Measurements from ENCODE around the gene MTERF2. TPM values are rescaled to one million over a fixed set of nuclear protein-coding genes. Genes with fewer than 3 reads are reported as not detected.

Gene MTERF2
- total RNA-seq, 1 donor from 2014 or later, result 2.3 TPM

GRCh38 chr12:106982229-106982628 lies 4.7 kb downstream of the MTERF2 start:
- H3K4me1 Mint-ChIP-seq (ENCODE audit: low read depth), result peaks cover 30% of the 10 kb centered on the region
- H3K36me3 Mint-ChIP-seq (ENCODE audit: low read depth), result peaks cover 28% of the 10 kb centered on the region
- H3K27ac Mint-ChIP-seq, result no peak overlapping the region

GRCh38 chr12:106981788-106982187 lies 5.2 kb downstream of the MTERF2 start:
- Mint-ChIP-seq H3K27me3 (ENCODE audit: low read depth) (no peaks in the 10 kb centered on the region), H3K4me1 (ENCODE audit: low read depth) (peaks cover 30% of the 10 kb centered on the region), H3K4me3 (ENCODE audit: low read depth) (no peak overlapping the region), H3K27ac (no peak overlapping the region), H3K9me3 (peaks cover 8% of the 10 kb centered on the region), H3K36me3 (ENCODE audit: low read depth) (peaks cover 28% of the 10 kb centered on the region)
- intact Hi-C loops (cut with micrococcal nuclease), result no loop called here
- DNase-seq (ENCODE audit: low spot score), result no peak

More at GRCh38 chr12:106982229-106982628, 4.7 kb downstream of the MTERF2 start:
- no peaks in the 10 kb centered on the region for H3K27me3 Mint-ChIP-seq (ENCODE audit: low read depth)
- DNase-seq (ENCODE audit: low spot score), result no peak
- intact Hi-C loops (cut with micrococcal nuclease), result no loop called here
- peaks cover 8% of the 10 kb centered on the region for H3K9me3 Mint-ChIP-seq
- H3K4me3 Mint-ChIP-seq (ENCODE audit: low read depth), result no peak overlapping the region

DNA sequence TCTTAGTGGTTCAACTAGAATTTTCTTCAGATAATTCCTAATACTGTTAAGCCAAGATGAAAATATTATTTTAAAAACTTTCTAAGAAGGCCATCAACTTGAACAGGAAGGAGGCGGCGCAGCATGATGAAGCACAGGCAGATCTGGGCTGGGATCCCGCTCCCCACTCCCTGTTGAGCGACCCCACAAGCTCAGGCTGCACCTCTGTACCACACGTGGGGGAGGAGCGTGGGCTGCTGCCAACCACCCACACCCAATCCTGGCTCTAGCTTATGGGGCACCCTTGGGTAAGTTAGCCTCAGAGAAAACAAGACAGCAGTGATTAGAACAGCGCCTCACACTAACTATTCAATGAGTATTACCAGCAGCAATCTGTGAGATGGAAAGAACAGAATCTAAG lies 6.0 kb downstream of the MTERF2 start:
- H3K4me1 Mint-ChIP-seq (ENCODE audit: low read depth), result peaks cover 30% of the 10 kb centered on the region
- intact Hi-C loops (cut with micrococcal nuclease), result no loop called here
- H3K4me3 Mint-ChIP-seq (ENCODE audit: low read depth), result no peak overlapping the region
- no peak overlapping the region for H3K27ac Mint-ChIP-seq
- H3K36me3 Mint-ChIP-seq (ENCODE audit: low read depth), result peaks cover 33% of the 10 kb centered on the region
- H3K27me3 Mint-ChIP-seq (ENCODE audit: low read depth), result no peaks in the 10 kb centered on the region
- peaks cover 8% of the 10 kb centered on the region for H3K9me3 Mint-ChIP-seq
- no peak for DNase-seq (ENCODE audit: low spot score)

DNA sequence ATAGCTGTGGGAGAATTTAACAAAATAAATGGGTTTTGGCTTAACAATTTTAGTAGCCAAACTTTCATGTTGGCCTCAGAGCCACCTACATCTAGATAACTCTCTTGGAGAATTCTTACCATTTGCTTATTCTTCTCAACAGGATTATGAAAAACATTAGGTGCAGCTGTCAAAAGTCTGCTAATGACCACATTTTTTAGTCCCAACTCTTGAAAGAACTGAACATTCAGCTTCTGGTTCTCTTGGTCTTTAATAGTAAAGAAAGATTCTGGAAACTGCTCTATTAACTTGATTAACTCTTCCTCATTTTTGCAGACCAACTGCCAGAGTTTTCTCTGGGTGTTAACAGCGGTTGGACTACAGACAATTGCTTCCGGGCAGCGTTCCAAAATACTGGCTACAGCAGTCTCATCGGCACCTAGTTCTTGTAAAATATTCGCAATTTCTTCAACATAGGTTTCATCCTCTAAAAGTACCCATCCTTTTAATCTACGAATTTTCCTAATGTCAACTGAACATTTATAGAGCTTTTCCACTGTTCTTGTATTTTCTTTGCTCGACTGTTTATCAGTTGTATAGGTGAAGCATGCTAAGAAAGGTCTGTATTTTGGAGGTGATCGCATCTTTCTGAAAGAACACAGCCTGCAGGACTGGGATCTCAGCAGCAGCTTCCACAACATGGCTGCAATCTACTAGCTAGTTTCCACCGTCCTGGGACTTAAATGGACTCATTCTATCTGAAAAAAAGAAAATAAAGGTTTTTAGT lies 8.7 kb downstream of the MTERF2 start:
- no peaks in the 10 kb centered on the region for H3K9me3 Mint-ChIP-seq
- no peak overlapping the region for H3K27ac Mint-ChIP-seq
- H3K4me3 Mint-ChIP-seq (ENCODE audit: low read depth), result no peak overlapping the region
- DNase-seq (ENCODE audit: low spot score), result no peak
- no peaks in the 10 kb centered on the region for H3K27me3 Mint-ChIP-seq (ENCODE audit: low read depth)
- intact Hi-C loops (cut with micrococcal nuclease), result no loop called here
- peaks cover 28% of the 10 kb centered on the region for H3K36me3 Mint-ChIP-seq (ENCODE audit: low read depth)
- H3K4me1 Mint-ChIP-seq (ENCODE audit: low read depth), result peaks cover 17% of the 10 kb centered on the region

DNA sequence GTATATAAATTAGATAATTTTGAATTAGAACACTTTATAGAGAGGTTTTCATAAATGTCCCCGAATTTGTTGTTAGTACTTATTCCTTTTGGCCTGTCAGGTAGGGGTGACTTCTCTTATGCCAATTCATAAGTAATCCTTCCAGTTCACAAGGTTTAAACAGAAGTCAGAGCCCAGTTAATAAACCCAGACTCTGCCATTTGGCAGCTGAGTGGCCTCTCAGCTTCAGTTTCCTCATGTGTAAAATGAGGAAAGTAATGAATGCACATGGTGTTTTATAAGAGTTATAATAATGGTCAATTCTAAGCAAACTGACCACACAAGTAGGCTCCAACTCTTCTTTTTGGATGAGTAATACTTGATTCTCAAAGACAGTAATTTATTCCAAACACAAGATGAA lies 10.3 kb downstream of the MTERF2 start:
- Mint-ChIP-seq H3K4me3 (ENCODE audit: low read depth) (no peak overlapping the region), H3K27me3 (ENCODE audit: low read depth) (no peaks in the 10 kb centered on the region), H3K27ac (no peak overlapping the region), H3K4me1 (ENCODE audit: low read depth) (peaks cover 17% of the 10 kb centered on the region), H3K36me3 (ENCODE audit: low read depth) (peaks cover 37% of the 10 kb centered on the region), H3K9me3 (no peaks in the 10 kb centered on the region)
- no peak for DNase-seq (ENCODE audit: low spot score)
- intact Hi-C loops (cut with micrococcal nuclease), result no loop called here

DNA sequence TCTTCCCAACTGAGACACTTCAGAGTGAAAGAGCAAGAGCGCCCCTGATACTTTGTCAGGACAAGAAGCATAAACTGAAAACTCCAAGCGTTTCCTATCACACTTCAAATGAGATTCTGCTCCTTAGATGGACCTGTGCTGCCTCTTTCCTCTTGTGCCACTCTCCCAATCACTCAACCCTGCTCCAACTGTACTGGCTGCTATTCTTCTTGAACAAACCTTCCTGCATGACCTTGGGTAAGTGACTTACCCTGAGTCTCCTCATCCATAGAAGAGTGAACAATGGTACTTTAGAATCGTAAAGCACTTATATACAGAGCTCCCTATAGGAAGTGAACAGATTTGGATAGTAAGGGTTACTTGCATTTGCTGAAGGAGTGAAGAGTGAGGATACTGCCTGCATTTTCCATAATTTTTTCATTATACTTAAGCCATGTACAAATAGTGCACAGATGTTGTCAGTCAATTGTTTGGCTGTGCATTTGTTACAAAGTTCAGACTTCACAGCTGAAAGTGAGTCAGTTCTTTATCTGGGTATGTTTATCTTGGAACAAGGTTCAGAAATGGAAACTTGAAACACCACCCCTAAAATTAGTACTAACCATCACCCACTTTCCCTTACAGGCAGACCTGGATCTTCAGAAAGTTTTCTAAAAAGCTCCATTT lies 10.8 kb downstream of the MTERF2 start:
- intact Hi-C loops (cut with micrococcal nuclease), result no loop called here
- no peak for DNase-seq (ENCODE audit: low spot score)
- Mint-ChIP-seq H3K27ac (no peak overlapping the region), H3K9me3 (no peaks in the 10 kb centered on the region), H3K36me3 (ENCODE audit: low read depth) (peaks cover 41% of the 10 kb centered on the region), H3K4me3 (ENCODE audit: low read depth) (no peak overlapping the region), H3K27me3 (ENCODE audit: low read depth) (no peaks in the 10 kb centered on the region), H3K4me1 (ENCODE audit: low read depth) (peaks cover 17% of the 10 kb centered on the region)

GRCh38 chr12:106975098-106975497 lies 11.8 kb downstream of the MTERF2 start:
- H3K4me1 Mint-ChIP-seq (ENCODE audit: low read depth), result peaks cover 20% of the 10 kb centered on the region
- no peak overlapping the region for H3K27ac Mint-ChIP-seq
- H3K27me3 Mint-ChIP-seq (ENCODE audit: low read depth), result no peaks in the 10 kb centered on the region

GRCh38 chr12:106974511-106974910 lies 12.4 kb downstream of the MTERF2 start:
- Mint-ChIP-seq H3K4me1 (ENCODE audit: low read depth) (peaks cover 20% of the 10 kb centered on the region), H3K36me3 (ENCODE audit: low read depth) (peaks cover 47% of the 10 kb centered on the region), H3K4me3 (ENCODE audit: low read depth) (no peak overlapping the region), H3K9me3 (no peaks in the 10 kb centered on the region), H3K27ac (no peak overlapping the region), H3K27me3 (ENCODE audit: low read depth) (no peaks in the 10 kb centered on the region)
- intact Hi-C loops (cut with micrococcal nuclease), result no loop called here
- no peak for DNase-seq (ENCODE audit: low spot score)

More at GRCh38 chr12:106975098-106975497, 11.8 kb downstream of the MTERF2 start:
- Mint-ChIP-seq H3K9me3 (no peaks in the 10 kb centered on the region), H3K4me3 (ENCODE audit: low read depth) (no peak overlapping the region), H3K36me3 (ENCODE audit: low read depth) (peaks cover 47% of the 10 kb centered on the region)
- intact Hi-C loops (cut with micrococcal nuclease), result no loop called here
- DNase-seq (ENCODE audit: low spot score), result no peak

- Mint-ChIP-seq H3K9me3 (no peaks in the 10 kb centered on the region), H3K4me3 (ENCODE audit: low read depth) (no peak overlapping the region), H3K36me3 (ENCODE audit: low read depth) (peaks cover 50% of the 10 kb centered on the region), H3K27ac (no peak overlapping the region), H3K4me1 (ENCODE audit: low read depth) (peaks cover 20% of the 10 kb centered on the region), H3K27me3 (ENCODE audit: low read depth) (no peaks in the 10 kb centered on the region)
- no peak for DNase-seq (ENCODE audit: low spot score)
- intact Hi-C loops (cut with micrococcal nuclease), result no loop called here
Measured at GRCh38 chr12:106973545-106973944, 13.4 kb downstream of the MTERF2 start.

DNA sequence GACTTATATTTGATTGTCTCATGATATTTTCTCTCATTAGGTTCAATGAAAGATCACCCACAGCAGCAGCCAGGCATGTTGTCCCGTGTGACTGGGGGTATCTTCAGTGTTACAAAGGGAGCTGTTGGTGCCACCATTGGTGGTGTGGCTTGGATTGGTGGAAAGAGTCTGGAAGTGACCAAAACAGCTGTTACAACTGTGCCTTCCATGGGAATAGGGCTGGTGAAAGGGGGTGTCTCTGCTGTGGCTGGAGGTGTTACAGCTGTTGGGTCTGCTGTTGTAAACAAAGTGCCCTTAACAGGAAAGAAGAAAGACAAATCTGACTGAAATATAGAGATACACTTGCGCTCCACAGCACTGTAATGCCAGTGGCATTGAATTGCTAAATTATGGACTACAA lies 15.9 kb downstream of the MTERF2 start:
- H3K9me3 Mint-ChIP-seq, result no peaks in the 10 kb centered on the region
- H3K4me1 Mint-ChIP-seq (ENCODE audit: low read depth), result peaks cover 15% of the 10 kb centered on the region
- no peak overlapping the region for H3K27ac Mint-ChIP-seq
- no peaks in the 10 kb centered on the region for H3K27me3 Mint-ChIP-seq (ENCODE audit: low read depth)
- intact Hi-C loops (cut with micrococcal nuclease), result no loop called here
- H3K36me3 Mint-ChIP-seq (ENCODE audit: low read depth), result peaks cover 52% of the 10 kb centered on the region
- DNase-seq (ENCODE audit: low spot score), result no peak
- H3K4me3 Mint-ChIP-seq (ENCODE audit: low read depth), result no peak overlapping the region

- intact Hi-C loops (cut with micrococcal nuclease), result no loop called here
- no peak for DNase-seq (ENCODE audit: low spot score)
- Mint-ChIP-seq H3K36me3 (ENCODE audit: low read depth) (peaks cover 33% of the 10 kb centered on the region), H3K27ac (no peak overlapping the region), H3K4me1 (ENCODE audit: low read depth) (peaks cover 6% of the 10 kb centered on the region), H3K4me3 (ENCODE audit: low read depth) (no peak overlapping the region), H3K27me3 (ENCODE audit: low read depth) (no peaks in the 10 kb centered on the region), H3K9me3 (no peaks in the 10 kb centered on the region)
Measured at GRCh38 chr12:106964526-106964925, 22.4 kb downstream of the MTERF2 start.

DNA sequence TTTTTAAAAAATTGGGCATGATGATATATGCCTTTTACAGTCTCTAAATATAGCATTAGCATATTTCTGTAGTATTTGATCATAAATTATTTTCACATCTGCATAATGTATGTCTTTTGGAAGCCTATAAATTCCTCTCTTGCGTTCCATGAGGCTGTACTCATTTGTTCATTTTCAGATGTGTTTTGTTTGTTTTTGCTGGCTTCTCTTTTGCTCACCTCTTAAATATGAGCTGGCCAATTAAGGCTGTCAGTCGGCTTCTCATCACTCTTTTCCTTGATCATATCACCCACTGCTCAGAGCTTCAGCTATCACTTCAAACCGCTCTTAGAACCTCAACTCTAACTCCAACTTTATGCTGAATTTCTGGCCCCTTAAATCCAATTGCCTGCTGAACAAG lies 24.7 kb downstream of the MTERF2 start:
- H3K4me1 Mint-ChIP-seq (ENCODE audit: low read depth), result peaks cover 19% of the 10 kb centered on the region

GRCh38 chr12:106960443-106960842 lies 26.5 kb downstream of the MTERF2 start:
- no peak overlapping the region for H3K4me3 Mint-ChIP-seq (ENCODE audit: low read depth)
- no peaks in the 10 kb centered on the region for H3K9me3 Mint-ChIP-seq
- H3K27ac Mint-ChIP-seq, result no peak overlapping the region
- H3K4me1 Mint-ChIP-seq (ENCODE audit: low read depth), result peaks cover 23% of the 10 kb centered on the region
- peaks cover 21% of the 10 kb centered on the region for H3K36me3 Mint-ChIP-seq (ENCODE audit: low read depth)
- intact Hi-C loops (cut with micrococcal nuclease), result no loop called here
- H3K27me3 Mint-ChIP-seq (ENCODE audit: low read depth), result no peaks in the 10 kb centered on the region
- no peak for DNase-seq (ENCODE audit: low spot score)

More for the DNA sequence above, 24.7 kb downstream of the MTERF2 start:
- H3K9me3 Mint-ChIP-seq, result no peaks in the 10 kb centered on the region
- intact Hi-C loops (cut with micrococcal nuclease), result no loop called here
- DNase-seq (ENCODE audit: low spot score), result no peak
- H3K36me3 Mint-ChIP-seq (ENCODE audit: low read depth), result peaks cover 28% of the 10 kb centered on the region
- H3K27me3 Mint-ChIP-seq (ENCODE audit: low read depth), result no peaks in the 10 kb centered on the region
- H3K27ac Mint-ChIP-seq, result no peak overlapping the region
- no peak overlapping the region for H3K4me3 Mint-ChIP-seq (ENCODE audit: low read depth)
